K562 (cell line): ENCODE measurements around the gene MAP2K3. TPM values are rescaled to one million over a fixed set of nuclear protein-coding genes. Genes with fewer than 3 reads are reported as not detected.
A peak's percentile ranks its signal among the peaks of the same experiment; 100 is the strongest.

Experiments
- ARID3A ChIP-seq: IDR thresholded peaks from 2 replicates; pipeline ENCODE4 v1.6.1; 2012; ENCODE audit warnings: low read depth, low read length, improper control_type of control experiment, borderline replicate concordance
- FOXA3 ChIP-seq, 2 experiments: fragments of 450-650 bp in 1 of 2; sonication (generic) in 1 of 2; formaldehyde crosslinking; IDR thresholded peaks in 1 of 2; conservative IDR thresholded peaks in 1 of 2; 2 replicates each; pipeline versions ENCODE4 v1.4.0 to v1.8.0; 2020 to 2022; ENCODE audit warnings: mild to moderate bottlenecking in 2 of 2, missing genetic modification reagents in 1 of 2
- MTA1 ChIP-seq: fragments of 450-650 bp; IDR thresholded peaks from 2 replicates; pipeline ENCODE4 v1.6.1; 2017; ENCODE audit warnings: borderline replicate concordance
- NR2C2 ChIP-seq, 2 experiments: fragments of 200-800 bp in 1 of 2; sonication (Bioruptor generic) in 1 of 2; sonication (generic) in 1 of 2; formaldehyde crosslinking in 1 of 2; IDR thresholded peaks; 2 replicates each; pipeline versions ENCODE4 v1.6.1 to v1.8.0; 2016 to 2022; ENCODE audit warnings: mild to moderate bottlenecking in 1 of 2, missing compliant biosample characterization in 1 of 2, missing genetic modification characterization in 1 of 2, missing genetic modification reagents in 1 of 2
- PHB ChIP-seq: fragments of 250-450 bp; sonication (Bioruptor Pico); IDR thresholded peaks from 2 replicates; pipeline ENCODE4 v1.5.0; 2021
- ZFX ChIP-seq: sonication (generic); formaldehyde crosslinking; IDR thresholded peaks from 2 replicates; pipeline ENCODE4 v1.8.0; 2022; ENCODE audit warnings: mild to moderate bottlenecking, missing genetic modification reagents, moderate library complexity
- polyA plus RNA-seq, 8 experiments: library from polyadenylated mRNA; depleted of rRNA in 4 of 8; stranded (reverse) in 5 of 8; unstranded in 3 of 8; fragments of >200 nt; fragmentation: Nextera tagmentation in 2 of 8; fragmentation: Illumina TruSeq in 1 of 8; extraction: Ambion mirVana in 2 of 8; extraction: Trizol in 1 of 8; gene quantifications; 2 replicates each; pipeline versions ENCODE4 v1.2.1 to v1.2.3, GENCODE V29; 2011 to 2014; ENCODE audit warnings: inconsistent platforms in 1 of 8, missing spikeins in 1 of 8
- total RNA-seq, 7 experiments: library from RNA; depleted of rRNA in 6 of 7; stranded (reverse); fragments of >200 nt in 6 of 7; fragmentation: Illumina TruSeq in 2 of 7; extraction: Trizol in 2 of 7; gene quantifications; 2 replicates each; pipeline versions ENCODE4 v1.2.1 to v1.2.3, GENCODE V29; 2011 to 2021; ENCODE audit warnings: low replicate concordance in 1 of 7
- TF ChIP-seq, protein P1 (sequence below), 2 experiments: fragments of 450-650 bp; formaldehyde crosslinking in 1 of 2; IDR thresholded peaks; 2 replicates each; pipeline versions ENCODE4 v1.4.0 to v1.6.1; 2014 to 2020; ENCODE audit warnings: mild to moderate bottlenecking in 2 of 2, borderline replicate concordance in 1 of 2, low read depth in 1 of 2
- TF ChIP-seq, protein P2 (sequence below): fragments of 250-450 bp; sonication (Bioruptor Pico); IDR thresholded peaks from 2 replicates; pipeline ENCODE4 v1.9.0; 2021; ENCODE audit warnings: mild to moderate bottlenecking

The MAP2K3 gene
- total and polyA plus RNA-seq, 9 of the 15 experiments (the other 6 are each of a cell fraction or from before 2014, with no cell fraction given): 0.18 to 14.8 (median 3.5) TPM

DNA sequence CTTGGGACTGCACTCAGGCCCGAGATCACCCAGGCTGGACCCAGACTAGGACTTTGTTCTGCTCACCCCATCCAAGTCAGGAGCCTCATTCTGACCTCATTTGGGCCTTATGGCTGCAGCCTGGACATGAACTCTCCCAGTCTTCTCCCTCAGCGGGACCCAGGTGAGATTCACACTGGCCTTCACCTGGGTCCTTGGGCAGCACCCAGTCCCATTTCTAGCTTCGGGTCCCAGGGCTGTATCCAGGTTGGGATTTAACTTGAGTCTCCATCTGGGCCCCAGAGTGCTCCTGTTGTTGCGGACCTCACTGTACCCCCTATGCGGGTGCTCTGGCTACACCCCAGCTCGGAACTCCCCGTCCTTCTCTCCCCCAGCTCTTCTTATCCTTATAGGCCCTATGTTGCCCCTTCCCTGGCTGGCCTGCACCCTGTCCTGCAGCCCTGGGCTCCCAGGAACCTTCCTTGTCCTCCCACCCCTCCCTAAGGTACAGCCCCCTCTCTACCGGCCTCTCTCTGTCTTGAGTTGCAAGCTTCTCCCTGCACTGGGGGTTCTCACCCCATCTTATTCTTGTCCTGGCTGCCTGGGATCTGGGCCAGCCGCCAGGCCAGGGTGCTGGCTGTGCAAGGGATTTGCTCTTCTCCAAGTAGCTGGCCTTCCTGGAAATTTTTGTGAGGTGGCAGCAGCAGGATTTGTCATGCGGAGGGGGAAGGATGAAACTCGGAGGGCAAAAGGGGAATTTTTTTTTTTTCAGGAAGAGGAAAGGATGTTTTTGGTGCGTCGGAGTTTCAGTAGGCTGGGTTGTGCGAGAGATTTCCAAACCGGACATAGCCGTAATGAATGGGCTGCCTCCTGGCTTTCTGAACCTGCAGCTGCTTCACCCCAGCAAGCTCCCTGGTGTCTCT lies 904 bp downstream of the MAP2K3 start (continued):
- TF ChIP-seq, protein P1, sequence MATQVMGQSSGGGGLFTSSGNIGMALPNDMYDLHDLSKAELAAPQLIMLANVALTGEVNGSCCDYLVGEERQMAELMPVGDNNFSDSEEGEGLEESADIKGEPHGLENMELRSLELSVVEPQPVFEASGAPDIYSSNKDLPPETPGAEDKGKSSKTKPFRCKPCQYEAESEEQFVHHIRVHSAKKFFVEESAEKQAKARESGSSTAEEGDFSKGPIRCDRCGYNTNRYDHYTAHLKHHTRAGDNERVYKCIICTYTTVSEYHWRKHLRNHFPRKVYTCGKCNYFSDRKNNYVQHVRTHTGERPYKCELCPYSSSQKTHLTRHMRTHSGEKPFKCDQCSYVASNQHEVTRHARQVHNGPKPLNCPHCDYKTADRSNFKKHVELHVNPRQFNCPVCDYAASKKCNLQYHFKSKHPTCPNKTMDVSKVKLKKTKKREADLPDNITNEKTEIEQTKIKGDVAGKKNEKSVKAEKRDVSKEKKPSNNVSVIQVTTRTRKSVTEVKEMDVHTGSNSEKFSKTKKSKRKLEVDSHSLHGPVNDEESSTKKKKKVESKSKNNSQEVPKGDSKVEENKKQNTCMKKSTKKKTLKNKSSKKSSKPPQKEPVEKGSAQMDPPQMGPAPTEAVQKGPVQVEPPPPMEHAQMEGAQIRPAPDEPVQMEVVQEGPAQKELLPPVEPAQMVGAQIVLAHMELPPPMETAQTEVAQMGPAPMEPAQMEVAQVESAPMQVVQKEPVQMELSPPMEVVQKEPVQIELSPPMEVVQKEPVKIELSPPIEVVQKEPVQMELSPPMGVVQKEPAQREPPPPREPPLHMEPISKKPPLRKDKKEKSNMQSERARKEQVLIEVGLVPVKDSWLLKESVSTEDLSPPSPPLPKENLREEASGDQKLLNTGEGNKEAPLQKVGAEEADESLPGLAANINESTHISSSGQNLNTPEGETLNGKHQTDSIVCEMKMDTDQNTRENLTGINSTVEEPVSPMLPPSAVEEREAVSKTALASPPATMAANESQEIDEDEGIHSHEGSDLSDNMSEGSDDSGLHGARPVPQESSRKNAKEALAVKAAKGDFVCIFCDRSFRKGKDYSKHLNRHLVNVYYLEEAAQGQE (IDR thresholded peaks at IDR 0.05; ENCODE audit: borderline replicate concordance): no peak
- TF ChIP-seq, protein P1 (CRISPR knock-in tag; IDR thresholded peaks at IDR 0.05; ENCODE audit: low read depth): no peak
- no peak for TF ChIP-seq PHB (CRISPR knock-in tag)
- no peak for TF ChIP-seq FOXA3 (CRISPR knock-in tag; conservative IDR thresholded peaks at IDR 0.05 in 1 of 2, IDR thresholded peaks at IDR 0.05 in 1 of 2)
- TF ChIP-seq NR2C2 (CRISPR knock-in tag; IDR thresholded peaks at IDR 0.05): no peak
- peak; percentile 41; the same call in 1 of the 2 replicates for TF ChIP-seq NR2C2 (tag; IDR thresholded peaks at IDR 0.05)
- TF ChIP-seq ARID3A: no peak
- TF ChIP-seq, protein P2, sequence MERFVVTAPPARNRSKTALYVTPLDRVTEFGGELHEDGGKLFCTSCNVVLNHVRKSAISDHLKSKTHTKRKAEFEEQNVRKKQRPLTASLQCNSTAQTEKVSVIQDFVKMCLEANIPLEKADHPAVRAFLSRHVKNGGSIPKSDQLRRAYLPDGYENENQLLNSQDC (CRISPR knock-in tag): no peak
- TF ChIP-seq ZFX (CRISPR knock-in tag): peak; percentile 28; the same call in 1 of the 2 replicates
- no peak for TF ChIP-seq MTA1
